Measurements from ENCODE around the gene MEMO1.

Gene MEMO1

DNA sequence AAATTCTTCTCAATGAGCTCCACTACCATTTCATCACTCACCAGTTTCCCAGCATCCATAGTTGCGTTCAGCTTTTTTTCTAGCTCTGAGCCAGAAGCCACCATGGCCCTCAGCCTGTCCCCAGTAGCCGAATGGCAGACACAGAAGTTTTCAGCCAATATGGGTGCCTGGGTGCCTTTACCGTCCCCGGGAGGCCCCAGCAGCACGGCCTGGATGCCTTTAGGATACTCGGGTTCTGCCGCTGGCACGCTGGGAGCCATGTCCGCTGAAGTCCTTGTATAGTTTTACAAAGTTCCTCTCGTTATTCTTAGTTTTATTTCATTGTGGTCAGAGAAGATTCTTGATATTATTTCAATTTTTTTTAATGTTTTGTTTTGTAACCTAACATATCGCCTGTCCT, 187.2 kb downstream of the MEMO1 start:
- DNase-seq (ENCODE audit: low spot score) = no peak

DNA sequence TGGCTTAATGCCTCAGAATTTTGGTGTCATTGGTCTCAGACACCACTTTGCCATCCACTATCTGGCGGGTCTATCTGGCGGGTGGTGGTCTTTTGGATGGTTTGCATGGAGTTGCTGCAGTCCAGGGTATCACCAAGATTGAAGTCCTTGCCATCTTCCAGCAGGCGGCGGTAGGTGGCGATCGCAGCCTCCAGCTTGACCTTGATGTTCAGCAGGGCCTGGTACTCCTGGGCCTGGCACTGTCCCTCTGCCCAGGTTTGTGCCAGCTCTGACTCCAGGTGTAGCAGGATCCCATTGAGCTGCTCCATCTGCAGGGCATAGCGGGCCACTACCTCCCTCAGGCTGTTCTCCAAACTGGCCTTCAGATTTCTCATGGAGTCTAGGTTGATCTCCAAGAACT, 188.2 kb downstream of the MEMO1 start:
- DNase-seq (ENCODE audit: low spot score) = no peak

Measured in iPS-NIHi11 (cell line).